Limb (tissue), 2 donors: Measurements from ENCODE around the gene GRHPR.
"Not testable (repeated sequence)": the region's sequence is repeated elsewhere in the genome, so short reads cannot be mapped to it uniquely, and the experiment has no call there.

ENCODE experiments used
- DNase-seq, 2 donors: peaks; one replicate each; pipeline ENCODE4 v3.0.0-alpha.2; 2016; ENCODE audit errors: extremely low spot score in 2 of 2

Gene GRHPR

DNA sequence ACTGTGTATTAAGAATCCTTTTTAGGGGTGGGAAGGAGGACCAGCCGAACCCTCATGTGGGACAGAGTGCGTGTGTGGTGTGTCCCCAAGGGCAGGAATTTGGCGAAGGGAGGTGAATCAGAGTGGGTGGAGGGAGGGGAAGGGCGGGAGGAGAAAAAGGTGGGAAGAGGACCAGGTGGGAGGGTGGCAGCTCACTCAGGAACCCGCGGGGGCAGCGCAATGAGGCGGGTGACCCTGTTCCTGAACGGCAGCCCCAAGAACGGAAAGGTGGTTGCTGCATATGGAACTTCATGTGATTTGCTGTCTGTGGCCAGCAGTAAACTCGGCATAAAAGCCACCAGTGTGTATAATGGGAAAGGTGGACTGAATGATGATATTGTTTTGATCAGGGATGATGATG lies 54.4 kb downstream of the GRHPR start:
- DNase-seq, result no peak

DNA sequence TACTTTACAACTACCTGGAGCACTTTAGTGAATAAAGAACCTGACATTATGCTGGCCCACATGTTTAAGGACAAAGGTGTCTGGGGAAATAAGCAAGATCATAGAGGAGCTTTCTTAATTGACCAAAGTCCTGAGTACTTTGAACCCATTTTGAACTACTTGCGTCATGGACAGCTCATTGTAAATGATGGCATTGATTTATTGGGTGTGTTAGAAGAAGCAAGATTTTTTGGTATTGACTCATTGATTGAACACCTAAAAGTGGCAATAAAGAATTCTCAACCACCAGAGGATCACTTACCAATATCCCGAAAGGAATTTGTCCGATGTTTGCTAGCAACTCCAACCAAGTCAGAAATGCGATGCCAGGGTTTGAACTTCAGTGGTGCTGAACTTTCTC lies 54.9 kb downstream of the GRHPR start:
- DNase-seq, result not testable (repeated sequence)

DNA sequence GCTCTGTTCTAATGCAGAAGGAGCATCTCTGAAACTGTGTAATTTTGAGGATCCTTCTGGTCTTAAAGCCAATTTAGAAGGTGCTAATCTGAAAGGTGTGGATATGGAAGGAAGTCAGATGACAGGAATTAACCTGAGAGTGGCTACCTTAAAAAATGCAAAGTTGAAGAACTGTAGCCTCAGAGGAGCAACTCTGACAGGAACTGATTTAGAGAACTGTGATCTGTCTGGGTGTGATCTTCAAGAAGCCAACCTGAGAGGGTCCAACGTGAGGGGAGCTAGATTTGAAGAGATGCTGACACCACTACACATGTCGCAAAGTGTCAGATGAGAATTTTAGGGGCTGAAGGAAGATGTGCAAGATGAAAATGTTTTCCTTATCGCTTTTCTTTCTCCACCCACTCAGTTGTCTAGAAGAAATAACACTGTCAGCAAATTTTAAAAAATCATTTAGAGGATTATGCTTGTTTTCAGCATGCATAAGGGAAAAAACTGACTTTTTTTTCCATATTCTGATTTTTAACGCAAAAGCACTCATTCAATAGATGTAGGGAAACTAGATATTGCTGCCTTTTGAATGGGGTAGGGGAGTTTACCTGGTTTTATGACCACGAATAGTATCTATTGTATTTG lies 55.6 kb downstream of the GRHPR start:
- not testable (repeated sequence) for DNase-seq

DNA sequence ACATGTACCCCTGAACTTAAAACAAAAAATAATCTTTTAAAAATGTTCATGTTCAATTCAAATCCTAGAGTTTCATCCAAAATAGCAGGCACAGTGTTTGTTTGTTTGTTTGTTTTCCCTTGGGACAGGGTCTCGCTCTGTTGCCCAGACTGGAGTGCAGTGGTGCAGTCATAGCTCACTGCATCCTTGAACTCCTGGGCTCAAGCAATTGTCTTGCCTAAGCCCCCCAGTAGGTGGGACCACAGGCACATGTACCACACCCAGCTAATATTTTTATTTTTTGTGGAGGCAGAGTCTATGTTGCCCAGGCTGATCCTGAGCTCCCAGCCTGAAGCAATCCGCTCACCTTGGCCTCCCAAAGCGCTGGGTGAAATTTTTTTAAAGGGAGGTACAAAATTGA lies 58.3 kb downstream of the GRHPR start:
- no peak for DNase-seq

DNA sequence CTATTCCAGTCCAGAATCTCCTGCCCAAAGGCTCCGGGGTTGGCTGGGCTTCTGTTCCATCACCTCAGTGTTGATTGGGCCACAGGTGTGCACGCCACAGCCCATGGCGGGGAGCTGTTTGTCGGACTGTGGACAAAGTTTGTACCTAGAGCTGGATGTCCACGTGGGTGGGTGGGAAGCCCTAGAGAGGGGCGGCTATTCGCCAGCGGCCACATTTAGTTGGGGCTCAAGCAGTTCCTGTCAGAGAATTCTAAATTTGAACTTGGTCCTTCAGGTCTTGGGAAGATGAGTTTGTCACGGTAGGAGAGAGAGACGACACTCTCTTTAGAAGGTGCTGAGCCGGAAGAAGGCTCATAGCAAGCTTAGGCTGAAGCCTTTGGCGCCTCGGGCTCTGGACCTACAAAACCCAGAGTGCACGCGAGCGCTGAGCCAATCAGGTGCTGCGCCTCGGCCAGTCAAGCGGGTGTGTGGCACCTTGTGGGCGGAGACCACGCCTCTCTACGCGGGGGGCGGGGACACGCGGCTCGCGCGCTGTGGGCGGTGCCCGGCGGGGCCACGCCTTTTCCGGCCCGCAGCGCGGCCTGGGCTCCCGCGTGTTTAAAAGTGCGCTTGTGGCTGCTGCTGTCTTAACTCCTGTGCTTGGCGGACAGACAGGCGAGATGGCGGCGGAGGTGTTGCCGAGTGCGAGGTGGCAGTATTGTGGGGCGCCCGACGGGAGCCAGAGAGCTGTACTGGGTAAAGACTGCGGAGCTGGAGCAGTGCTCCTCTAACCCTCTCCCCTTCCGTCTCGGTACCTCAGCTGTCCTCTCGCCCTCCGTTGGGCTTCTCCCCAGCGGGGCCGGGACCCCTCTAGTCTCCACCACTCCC lies 63.1 kb downstream of the GRHPR start, which contains the start of gene POLR1E:
Gene POLR1E, plus strand, starts transcription at position 560 of the 867 bp plus-strand sequence. Its CDS starts 100 bp downstream, at position 660.
- peak; percentile 85 to 90 for DNase-seq

DNA sequence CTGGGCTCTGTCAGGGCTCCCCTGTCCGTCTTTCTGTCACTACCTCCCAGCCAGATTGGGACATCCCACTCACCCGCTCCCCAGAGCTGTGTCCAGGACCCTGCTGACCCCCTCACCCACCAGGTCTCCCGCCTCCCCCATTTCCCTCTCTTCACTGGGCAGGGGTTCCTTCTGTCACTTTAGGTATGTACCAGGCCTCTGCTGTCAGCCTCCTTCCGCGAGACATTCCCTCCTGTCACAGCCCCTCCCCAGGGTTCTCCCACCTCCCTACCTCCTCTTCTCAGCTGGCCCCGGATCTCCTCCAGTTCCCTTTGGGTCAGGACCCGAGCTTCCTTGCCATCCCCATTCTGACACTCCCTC lies 63.7 kb downstream of the GRHPR start:
- no peak for DNase-seq
